Upper lobe of right lung (tissue), 1 donor: ENCODE measurements around the gene TMEM30B. TPM values are rescaled to one million over a fixed set of nuclear protein-coding genes. Genes with fewer than 3 reads are reported as not detected.

Experiments
- ATAC-seq: fragments of 200-7000 bp; cut with Tn5 transposase; one replicate; pipeline ENCODE4 v1.9.1; 2020; ENCODE audit warnings: mild to moderate bottlenecking, moderate library complexity
- DNase-seq: peaks from one replicate; pipeline ENCODE4 v3.0.0-alpha.2; 2020
- H3K27ac ChIP-seq: fragments of 200-600 bp; one replicate; pipeline ENCODE4 v1.8.0; 2022
- H3K27me3 ChIP-seq: fragments of 200-600 bp; one replicate; pipeline ENCODE4 v1.8.0; 2022; ENCODE audit warnings: mild to moderate bottlenecking
- H3K36me3 ChIP-seq: fragments of 200-600 bp; one replicate; pipeline ENCODE4 v1.8.0; 2022
- H3K4me1 ChIP-seq: fragments of 200-600 bp; one replicate; pipeline ENCODE4 v1.8.0; 2022
- H3K4me3 ChIP-seq: fragments of 200-600 bp; one replicate; pipeline ENCODE4 v1.8.0; 2022; ENCODE audit warnings: mild to moderate bottlenecking
- H3K9me3 ChIP-seq: fragments of 200-600 bp; one replicate; pipeline ENCODE4 v1.8.0; 2022
- intact Hi-C: fragments of 100-400 bp; cut with DNase I; formaldehyde crosslinking; loops from one replicate; pipeline ENCODE4 v1.11.0; 2022
- total RNA-seq: library from RNA; stranded (reverse); fragmentation: NEBNext Ultra II Directional; extraction: Animal tissue kit (Norgen Biotek cat#: 25700); gene quantifications from one replicate; pipeline ENCODE4 v1.2.1, GENCODE V29; 2021
- TF ChIP-seq, protein P1 (sequence below): fragments of 200-600 bp; IDR thresholded peaks from one replicate; pipeline ENCODE4 v1.8.0; 2022; ENCODE audit warnings: antibody characterized with exemption
- donor health status: DM: no; HTN: yes; CAD: no; lungs with severe emphysema.

Gene TMEM30B
- total RNA-seq, 1 donor from 2014 or later: 22.5 TPM

DNA sequence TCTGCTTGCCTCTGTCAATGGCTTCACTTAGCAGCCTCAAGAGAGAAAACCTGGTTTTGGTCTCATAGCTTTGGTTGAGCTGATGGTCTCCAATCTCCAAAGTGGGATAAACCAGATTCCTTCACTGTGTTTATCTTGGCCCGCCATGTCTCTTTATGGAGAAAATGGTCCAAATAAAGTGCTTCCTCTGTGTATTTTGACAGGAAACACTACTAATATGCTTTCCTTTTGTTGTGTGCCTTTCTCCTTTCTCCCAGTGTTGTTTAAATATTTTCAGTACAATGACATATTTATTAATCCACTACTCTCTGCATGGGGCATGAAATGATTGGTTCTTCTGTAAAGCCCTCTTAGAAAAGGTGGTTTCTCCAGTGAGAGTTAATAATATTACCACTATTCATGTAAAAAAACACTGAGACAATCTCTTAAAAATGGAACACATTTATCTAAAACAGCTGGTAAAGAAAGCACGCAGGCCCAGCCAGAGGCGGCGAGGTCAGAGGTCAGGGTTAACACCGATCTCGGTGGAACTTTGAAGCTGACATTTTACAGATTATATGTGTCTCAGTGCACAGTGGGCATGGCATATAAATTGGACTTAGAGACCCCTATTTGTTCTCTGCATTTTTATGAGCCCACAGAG lies 24.2 kb downstream of the TMEM30B start:
- no peak for ATAC-seq
- no peaks in the 10 kb centered on the region for H3K27me3 ChIP-seq
- H3K4me3 ChIP-seq: no peak overlapping the region
- no peaks in the 10 kb centered on the region for H3K9me3 ChIP-seq
- TF ChIP-seq, protein P1, sequence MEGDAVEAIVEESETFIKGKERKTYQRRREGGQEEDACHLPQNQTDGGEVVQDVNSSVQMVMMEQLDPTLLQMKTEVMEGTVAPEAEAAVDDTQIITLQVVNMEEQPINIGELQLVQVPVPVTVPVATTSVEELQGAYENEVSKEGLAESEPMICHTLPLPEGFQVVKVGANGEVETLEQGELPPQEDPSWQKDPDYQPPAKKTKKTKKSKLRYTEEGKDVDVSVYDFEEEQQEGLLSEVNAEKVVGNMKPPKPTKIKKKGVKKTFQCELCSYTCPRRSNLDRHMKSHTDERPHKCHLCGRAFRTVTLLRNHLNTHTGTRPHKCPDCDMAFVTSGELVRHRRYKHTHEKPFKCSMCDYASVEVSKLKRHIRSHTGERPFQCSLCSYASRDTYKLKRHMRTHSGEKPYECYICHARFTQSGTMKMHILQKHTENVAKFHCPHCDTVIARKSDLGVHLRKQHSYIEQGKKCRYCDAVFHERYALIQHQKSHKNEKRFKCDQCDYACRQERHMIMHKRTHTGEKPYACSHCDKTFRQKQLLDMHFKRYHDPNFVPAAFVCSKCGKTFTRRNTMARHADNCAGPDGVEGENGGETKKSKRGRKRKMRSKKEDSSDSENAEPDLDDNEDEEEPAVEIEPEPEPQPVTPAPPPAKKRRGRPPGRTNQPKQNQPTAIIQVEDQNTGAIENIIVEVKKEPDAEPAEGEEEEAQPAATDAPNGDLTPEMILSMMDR: no peak
- no peak for DNase-seq
- no peak overlapping the region for H3K27ac ChIP-seq
- no peaks in the 10 kb centered on the region for H3K4me1 ChIP-seq
- intact Hi-C loops: no loop called here
- no peaks in the 10 kb centered on the region for H3K36me3 ChIP-seq

DNA sequence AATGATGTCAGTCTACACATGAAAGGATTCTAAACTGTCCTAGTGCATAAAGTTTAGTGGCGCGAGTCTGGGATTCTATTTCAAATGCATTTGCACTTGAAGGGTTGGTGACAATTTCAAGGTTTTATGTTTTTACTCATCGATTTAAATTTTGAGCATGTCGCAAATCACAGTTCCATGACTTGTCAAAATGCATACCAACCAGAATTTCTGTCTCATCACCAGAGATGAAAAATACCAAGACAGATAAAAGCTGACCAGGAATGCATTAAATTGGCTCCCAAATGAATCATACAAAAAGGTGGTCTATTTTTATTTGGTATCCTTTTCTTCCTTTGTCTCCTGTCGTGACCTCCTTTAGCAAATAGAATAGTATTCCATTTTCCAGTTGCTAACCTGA lies 25.2 kb downstream of the TMEM30B start:
- intact Hi-C loops: no loop called here
- TF ChIP-seq, protein P1: no peak
- DNase-seq: no peak
- no peaks in the 10 kb centered on the region for H3K9me3 ChIP-seq
- ATAC-seq: no peak
- no peaks in the 10 kb centered on the region for H3K4me1 ChIP-seq
- no peak overlapping the region for H3K27ac ChIP-seq
- H3K27me3 ChIP-seq: no peaks in the 10 kb centered on the region
- no peaks in the 10 kb centered on the region for H3K36me3 ChIP-seq
- no peak overlapping the region for H3K4me3 ChIP-seq

DNA sequence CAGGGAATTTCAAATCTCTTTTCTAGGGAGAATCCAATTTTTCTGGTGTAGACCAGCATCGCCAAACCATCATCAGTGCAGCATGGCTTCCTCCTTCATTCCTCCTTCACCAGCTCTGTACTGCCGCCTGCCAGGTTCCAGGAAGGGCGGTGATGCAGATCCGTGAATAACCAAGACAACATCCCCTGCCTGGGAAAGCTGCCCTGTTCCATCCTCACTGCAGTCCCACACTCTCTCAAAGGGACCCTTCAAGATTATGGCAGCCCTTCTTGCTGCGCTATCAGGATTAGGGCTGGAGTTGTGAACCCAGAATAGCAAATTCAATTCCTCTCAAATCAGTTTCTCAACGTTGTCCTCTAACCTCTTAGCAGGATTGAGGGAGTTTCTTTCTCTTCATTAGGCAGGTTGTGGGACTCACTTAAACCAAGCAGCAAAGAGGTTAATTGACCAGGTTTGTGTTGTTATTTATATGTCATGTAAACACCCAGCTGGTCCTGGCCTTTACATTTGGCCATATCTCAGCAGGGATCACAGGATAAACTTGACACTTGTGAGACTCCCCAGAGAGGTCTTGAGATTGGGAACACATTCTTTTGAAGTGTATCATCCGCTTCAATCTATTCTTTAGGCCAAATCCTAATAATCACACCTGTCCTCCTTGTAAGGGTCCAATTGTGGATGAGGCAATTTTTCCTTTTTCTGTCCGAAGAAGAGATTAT lies 26.2 kb downstream of the TMEM30B start:
- ATAC-seq: no peak
- H3K4me1 ChIP-seq: no peaks in the 10 kb centered on the region
- H3K4me3 ChIP-seq: no peak overlapping the region
- TF ChIP-seq, protein P1: no peak
- no peaks in the 10 kb centered on the region for H3K9me3 ChIP-seq
- no peak overlapping the region for H3K27ac ChIP-seq
- H3K36me3 ChIP-seq: no peaks in the 10 kb centered on the region
- no peak for DNase-seq
- no peaks in the 10 kb centered on the region for H3K27me3 ChIP-seq
- intact Hi-C loops: loop anchor here (5.0 kb wide), 1 partner anchor 633 kb away; no protein-coding TSS in a partner anchor

DNA sequence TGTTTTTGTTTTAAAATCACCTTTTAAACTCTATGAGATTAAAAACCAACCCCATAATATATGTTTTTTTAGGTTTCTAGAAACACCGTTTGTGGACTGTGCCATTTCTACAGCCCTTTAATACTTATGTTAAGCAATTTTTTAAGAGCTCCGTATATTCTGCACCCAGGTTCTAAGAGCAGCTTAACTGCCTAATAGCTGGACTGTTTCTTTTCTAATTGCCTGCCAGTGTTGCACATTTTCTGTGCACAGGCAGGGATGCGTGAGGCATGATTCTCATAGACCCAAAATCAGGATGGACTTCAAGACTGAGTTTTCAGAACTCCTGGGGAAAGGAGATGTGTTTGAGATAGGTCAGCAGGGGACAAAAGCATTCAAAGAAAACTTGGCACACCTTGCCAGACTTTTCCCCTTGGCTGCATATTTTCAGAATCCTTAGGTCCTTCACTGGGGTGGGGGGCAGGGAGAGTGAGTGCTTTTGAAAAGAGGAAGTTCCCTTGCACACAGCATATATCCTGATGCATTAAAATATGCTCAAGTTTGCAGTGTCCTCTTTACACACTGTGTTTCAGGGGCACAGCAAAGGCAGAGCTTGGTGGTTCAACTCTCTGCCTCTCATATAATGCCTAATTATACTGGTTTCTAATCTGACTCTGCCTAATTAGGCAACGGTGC lies 27.9 kb downstream of the TMEM30B start:
- Histone ChIP-seq H3K4me3 (no peak overlapping the region), H3K36me3 (no peaks in the 10 kb centered on the region), H3K27me3 (no peaks in the 10 kb centered on the region), H3K4me1 (no peaks in the 10 kb centered on the region), H3K27ac (no peak overlapping the region), H3K9me3 (no peaks in the 10 kb centered on the region)
- TF ChIP-seq, protein P1: no peak
- intact Hi-C loops: loop anchor here (5.0 kb wide), 1 partner anchor 631 kb away; no protein-coding TSS in a partner anchor
- ATAC-seq (peak; percentile 55), DNase-seq (no peak)

DNA sequence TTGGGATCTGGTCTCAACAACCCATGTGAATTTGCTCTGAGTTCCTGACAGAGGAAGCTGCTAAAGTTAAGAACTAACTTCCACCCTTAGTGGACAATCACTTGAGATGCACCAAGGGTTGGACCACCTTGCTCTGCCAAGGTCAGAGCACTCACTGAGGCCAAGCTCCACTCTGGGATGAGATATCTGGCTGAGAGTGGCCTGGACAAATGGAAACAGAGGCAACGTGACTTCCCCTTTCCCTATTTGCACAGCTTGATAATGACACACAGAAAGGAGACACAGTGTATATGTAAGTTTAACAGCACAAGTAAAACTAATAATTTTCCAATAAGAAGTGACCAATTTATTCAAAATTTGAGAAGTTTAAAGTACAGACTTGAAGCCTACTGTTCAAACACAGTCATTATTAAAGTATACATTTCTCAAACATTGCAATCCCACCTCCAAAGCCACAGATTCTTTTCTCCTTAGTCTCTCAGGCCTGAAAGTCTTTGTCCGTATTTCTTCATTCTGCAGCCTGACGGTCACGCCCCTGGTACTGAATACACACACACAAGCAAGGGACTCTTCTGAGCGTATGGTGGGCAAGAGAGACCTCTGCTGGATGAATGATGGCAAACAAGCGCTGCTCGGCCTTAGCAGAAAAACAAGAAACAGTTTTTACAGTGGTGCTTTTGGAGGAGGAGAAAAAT lies 28.6 kb downstream of the TMEM30B start:
- no peak overlapping the region for H3K4me3 ChIP-seq
- ATAC-seq: peak; percentile 99
- H3K27me3 ChIP-seq: no peaks in the 10 kb centered on the region
- no peaks in the 10 kb centered on the region for H3K9me3 ChIP-seq
- no peak for DNase-seq
- no peaks in the 10 kb centered on the region for H3K36me3 ChIP-seq
- no peak overlapping the region for H3K27ac ChIP-seq
- H3K4me1 ChIP-seq: no peaks in the 10 kb centered on the region
- TF ChIP-seq, protein P1: peak; percentile 82
- intact Hi-C loops: loop anchor here (5.0 kb wide), 1 partner anchor 630 kb away; no protein-coding TSS in a partner anchor
